ENCODE results near the gene KCNJ5.

The KCNJ5 gene

GRCh38 chr11:128914216-128915148, 23.3 kb downstream of the KCNJ5 start:
- TF ChIP-seq EZH2phosphoT487 (IDR thresholded peaks at IDR 0.05; ENCODE audit: borderline replicate concordance, low read length) = no peak
- TF ChIP-seq CTCF (IDR thresholded peaks at IDR 0.05; ENCODE audit: low read depth, low read length, poor library complexity, severe bottlenecking) = no peak
- H3K27ac ChIP-seq (ENCODE audit: low read depth, low read length) = no peak overlapping the region

GRCh38 chr11:128915149-128915521, 24.0 kb downstream of the KCNJ5 start:
- TF ChIP-seq CTCF (IDR thresholded peaks at IDR 0.05; ENCODE audit: low read depth, low read length, poor library complexity, severe bottlenecking) = no peak
- no peak for TF ChIP-seq EZH2phosphoT487 (IDR thresholded peaks at IDR 0.05; ENCODE audit: borderline replicate concordance, low read length)
- no peaks in the 10 kb centered on the region for H3K9me3 ChIP-seq (ENCODE audit: control insufficient read depth, insufficient read depth, low read length)
- H3K27ac ChIP-seq (ENCODE audit: low read depth, low read length) = no peak overlapping the region
- H3K27me3 ChIP-seq (ENCODE audit: control insufficient read depth, low read length) = 0 out of 2 replicates have a peak, but pooled peaks cover 7% of the 10 kb centered on the region
- H4K20me1 ChIP-seq (ENCODE audit: control insufficient read depth, insufficient read depth, low read depth, low read length) = no peaks in the 10 kb centered on the region
- H3F3A ChIP-seq (ENCODE audit: control insufficient read depth, insufficient read depth) = no peaks in the 10 kb centered on the region
- no peak overlapping the region for H3K4me3 ChIP-seq (ENCODE audit: low read length)
- H3K79me2 ChIP-seq (ENCODE audit: control insufficient read depth, low read length) = no peaks in the 10 kb centered on the region
- no peaks in the 10 kb centered on the region for H3K9me2 ChIP-seq (replicated peaks; ENCODE audit: control insufficient read depth, low read length)
- no peaks in the 10 kb centered on the region for H3K36me3 ChIP-seq (ENCODE audit: control insufficient read depth, low read length)
- no peaks in the 10 kb centered on the region for H3K4me1 ChIP-seq (ENCODE audit: control insufficient read depth, low read length)
- no peak overlapping the region for H3K4me2 ChIP-seq (ENCODE audit: low read length)

More at GRCh38 chr11:128914216-128915148, 23.3 kb downstream of the KCNJ5 start:
- Histone ChIP-seq H3K27me3 (ENCODE audit: control insufficient read depth, low read length) (peaks cover 12% of the 10 kb centered on the region), H3K9me2 (replicated peaks; ENCODE audit: control insufficient read depth, low read length) (no peaks in the 10 kb centered on the region), H3F3A (ENCODE audit: control insufficient read depth, insufficient read depth) (no peaks in the 10 kb centered on the region), H3K36me3 (ENCODE audit: control insufficient read depth, low read length) (no peaks in the 10 kb centered on the region), H3K4me1 (ENCODE audit: control insufficient read depth, low read length) (no peaks in the 10 kb centered on the region), H4K20me1 (ENCODE audit: control insufficient read depth, insufficient read depth, low read depth, low read length) (no peaks in the 10 kb centered on the region), H3K79me2 (ENCODE audit: control insufficient read depth, low read length) (no peaks in the 10 kb centered on the region), H3K4me2 (ENCODE audit: low read length) (no peak overlapping the region), H3K4me3 (ENCODE audit: low read length) (no peak overlapping the region), H3K9me3 (ENCODE audit: control insufficient read depth, insufficient read depth, low read length) (no peaks in the 10 kb centered on the region)

- TF ChIP-seq CTCF (IDR thresholded peaks at IDR 0.05; ENCODE audit: low read depth, low read length, poor library complexity, severe bottlenecking) = no peak
- TF ChIP-seq EZH2phosphoT487 (IDR thresholded peaks at IDR 0.05; ENCODE audit: borderline replicate concordance, low read length) = no peak
- no peaks in the 10 kb centered on the region for H3K9me3 ChIP-seq (ENCODE audit: control insufficient read depth, insufficient read depth, low read length)
- no peak overlapping the region for H3K4me3 ChIP-seq (ENCODE audit: low read length)
- H3K36me3 ChIP-seq (ENCODE audit: control insufficient read depth, low read length) = no peaks in the 10 kb centered on the region
- 0 out of 2 replicates have a peak, but pooled peaks cover 3% of the 10 kb centered on the region for H3K27me3 ChIP-seq (ENCODE audit: control insufficient read depth, low read length)
- no peaks in the 10 kb centered on the region for H4K20me1 ChIP-seq (ENCODE audit: control insufficient read depth, insufficient read depth, low read depth, low read length)
- H3K79me2 ChIP-seq (ENCODE audit: control insufficient read depth, low read length) = no peaks in the 10 kb centered on the region
- H3K4me1 ChIP-seq (ENCODE audit: control insufficient read depth, low read length) = no peaks in the 10 kb centered on the region
- H3F3A ChIP-seq (ENCODE audit: control insufficient read depth, insufficient read depth) = no peaks in the 10 kb centered on the region
- H3K4me2 ChIP-seq (ENCODE audit: low read length) = no peak overlapping the region
- no peaks in the 10 kb centered on the region for H3K9me2 ChIP-seq (replicated peaks; ENCODE audit: control insufficient read depth, low read length)
- H3K27ac ChIP-seq (ENCODE audit: low read depth, low read length) = no peak overlapping the region
Measured at GRCh38 chr11:128916037-128916572, 24.9 kb downstream of the KCNJ5 start.

Data from DOHH2 (cell line).